Stimulated activated CD4-positive, alpha-beta T cell treated with anti-CD3 and anti-CD28 coated beads, Interleukin-1b, Interleukin-23, amount 100 ng/mL, for 1 hour (primary cell): ENCODE data around the gene PIGX.
"Not testable (repeated sequence)": the region's sequence is repeated elsewhere in the genome, so short reads cannot be mapped to it uniquely, and the experiment has no call there.

ENCODE experiments used
- DNase-seq, 2 donors: peaks; one replicate each; pipeline ENCODE4 v3.0.0-alpha.2; 2020; ENCODE audit warnings: low read depth in 2 of 2

PIGX gene

DNA sequence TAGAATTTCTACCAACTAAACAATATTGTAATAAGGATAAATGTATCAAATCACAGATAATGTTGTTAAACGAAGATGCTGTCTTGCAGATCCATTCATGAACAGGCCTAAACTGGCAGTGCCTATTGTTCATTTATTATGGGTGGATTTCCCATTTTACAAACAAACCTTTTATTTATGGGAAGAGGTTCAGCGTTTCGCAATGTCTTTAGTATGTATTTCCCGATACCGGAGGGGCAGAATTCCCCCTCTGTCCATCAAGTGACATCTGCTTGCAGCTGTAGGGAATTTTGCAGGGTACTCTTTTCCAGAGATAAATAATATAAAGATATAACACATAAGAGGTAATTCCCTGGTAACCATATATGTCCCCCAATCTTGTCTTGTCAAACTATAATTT is 5.8 kb upstream of the PIGX start:
- DNase-seq: no peak

DNA sequence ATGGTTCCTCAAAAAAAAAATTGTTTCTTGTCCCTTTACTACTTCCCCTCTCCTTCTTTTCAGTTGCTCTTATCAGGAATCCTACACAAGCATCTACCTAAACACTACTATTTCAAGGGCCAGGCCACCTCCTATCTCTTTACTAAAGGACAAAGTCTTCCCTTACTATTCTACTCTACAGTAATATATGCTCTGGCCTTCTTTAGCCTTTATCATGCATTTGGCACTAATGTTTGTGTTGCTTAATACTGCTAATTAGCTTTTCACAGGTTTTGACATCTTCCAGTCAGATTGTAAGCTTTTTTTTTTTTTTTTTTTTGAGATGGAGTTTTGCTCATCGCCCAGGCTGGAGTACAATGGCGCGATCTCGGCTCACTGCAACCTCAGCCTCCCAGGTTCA is 5.4 kb upstream of the PIGX start:
- no peak for DNase-seq

DNA sequence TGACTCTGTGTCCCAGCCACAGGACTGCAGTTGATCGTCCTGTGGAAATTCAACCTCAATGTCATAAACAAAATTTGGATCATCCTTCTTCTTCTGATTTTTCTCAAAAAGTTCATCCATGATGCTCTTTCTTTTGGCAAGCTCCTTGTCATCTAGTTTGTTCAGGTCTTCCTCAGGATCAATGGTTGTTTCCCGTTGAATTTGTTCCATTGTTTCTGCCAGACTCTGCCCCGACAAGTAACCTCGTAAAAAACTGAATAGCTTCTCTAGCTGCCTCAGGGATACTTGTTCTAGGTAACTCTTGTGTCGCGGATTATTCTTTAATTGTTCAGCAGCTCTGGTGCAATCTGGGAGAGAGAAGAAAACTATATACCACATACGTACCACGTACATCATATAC is 4.6 kb upstream of the PIGX start:
- no peak for DNase-seq

DNA sequence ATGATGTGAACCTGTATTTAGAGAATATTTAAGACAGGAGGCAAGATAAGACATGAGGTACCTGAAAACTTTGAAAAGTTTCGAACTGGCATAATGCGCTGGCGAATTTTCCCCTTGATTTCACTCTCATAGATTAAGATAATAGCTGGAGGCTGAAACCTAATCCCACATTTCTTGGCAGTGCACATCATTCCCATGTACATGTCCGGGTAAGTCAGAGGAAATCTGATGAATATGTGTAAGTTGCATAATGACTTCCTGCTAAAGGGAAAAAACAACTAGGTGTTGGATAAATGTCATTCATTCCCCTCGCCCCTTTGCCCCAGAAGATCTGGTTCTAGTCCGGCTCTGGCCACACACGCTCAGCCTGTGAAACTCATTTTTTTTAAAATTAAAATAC is 3.7 kb upstream of the PIGX start:
- DNase-seq: no peak

DNA sequence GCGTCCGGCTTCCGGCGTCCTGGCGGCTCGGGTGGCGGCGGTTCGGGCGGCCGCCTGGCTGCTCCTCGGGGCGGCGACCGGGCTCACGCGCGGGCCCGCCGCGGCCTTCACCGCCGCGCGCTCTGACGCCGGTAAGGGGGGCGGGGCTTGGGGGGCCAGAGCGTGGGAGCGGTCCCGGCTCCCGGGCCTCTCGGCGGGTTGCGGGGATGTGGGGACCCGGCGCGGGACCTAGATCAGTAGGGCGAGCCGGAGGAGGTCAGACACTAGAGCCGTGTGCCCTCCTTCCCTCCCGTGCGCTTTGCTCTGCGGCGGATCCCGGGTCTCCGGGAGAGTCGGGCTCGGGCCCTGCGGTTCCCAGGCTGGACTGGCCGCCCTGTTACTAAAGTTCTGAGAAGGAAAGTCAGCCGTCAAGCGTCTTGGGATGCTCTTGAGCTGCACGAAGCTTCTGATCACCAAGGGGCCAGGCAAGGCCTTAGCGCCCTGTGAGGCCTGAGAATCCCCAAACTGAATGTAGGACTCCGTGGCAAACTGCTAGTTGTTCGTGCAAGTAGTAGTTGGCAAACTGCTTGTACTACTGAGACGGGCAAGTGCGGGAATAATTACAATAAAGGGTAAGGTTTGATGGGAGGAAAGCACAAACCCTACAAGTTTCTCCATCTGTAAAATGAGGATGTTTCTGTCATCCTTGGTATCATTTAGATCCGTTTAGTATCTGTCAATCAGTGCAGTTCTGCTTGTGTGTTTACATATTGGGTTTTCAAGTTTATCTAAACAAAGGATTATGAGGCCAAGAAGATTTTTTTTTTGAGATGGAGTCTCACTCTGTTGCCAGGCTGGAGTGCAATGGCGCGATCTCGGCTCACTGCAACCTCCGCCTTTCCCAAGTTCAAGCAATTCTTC is 587 bp downstream of the PIGX start:
- peak; percentile 39 to 53 for DNase-seq

DNA sequence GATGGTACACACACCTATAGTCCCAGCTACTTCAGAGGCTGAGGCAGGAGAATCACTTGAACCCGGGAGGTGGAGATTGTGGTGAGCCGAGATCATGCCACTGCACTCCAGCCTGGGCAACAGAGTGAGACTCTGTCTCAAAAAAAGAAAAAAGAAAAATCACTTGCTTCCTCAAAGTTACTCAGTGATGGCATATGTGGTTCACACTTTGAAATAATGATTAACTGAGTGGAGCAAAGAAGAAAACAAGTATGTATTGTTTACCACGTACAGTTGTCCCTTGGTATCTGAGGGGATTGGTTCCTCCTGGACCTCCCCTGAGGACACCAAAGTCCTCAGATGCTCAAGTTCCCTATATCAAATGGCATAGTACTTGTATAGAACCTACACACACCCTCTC is 5.0 kb downstream of the PIGX start:
- DNase-seq: not testable (repeated sequence)

DNA sequence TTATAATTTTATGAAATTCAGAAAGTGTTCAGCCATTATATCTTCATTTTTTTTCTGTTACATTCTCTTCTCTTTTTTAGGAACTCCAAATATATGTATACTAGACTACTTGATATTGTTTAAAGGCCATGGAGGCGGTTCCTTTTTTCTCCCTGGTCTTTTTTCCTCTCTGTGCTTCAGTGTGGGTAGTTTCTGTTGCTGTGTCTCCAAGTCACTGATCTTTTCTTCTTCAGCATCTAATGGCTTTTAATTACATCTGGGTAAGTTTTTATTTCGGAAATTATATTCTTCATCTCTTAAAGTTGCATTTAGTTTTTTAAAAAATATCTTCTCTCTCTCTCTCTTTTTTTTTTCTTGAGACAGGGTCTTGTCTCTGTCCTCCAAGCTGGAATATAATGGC is 8.9 kb downstream of the PIGX start:
- no peak for DNase-seq

DNA sequence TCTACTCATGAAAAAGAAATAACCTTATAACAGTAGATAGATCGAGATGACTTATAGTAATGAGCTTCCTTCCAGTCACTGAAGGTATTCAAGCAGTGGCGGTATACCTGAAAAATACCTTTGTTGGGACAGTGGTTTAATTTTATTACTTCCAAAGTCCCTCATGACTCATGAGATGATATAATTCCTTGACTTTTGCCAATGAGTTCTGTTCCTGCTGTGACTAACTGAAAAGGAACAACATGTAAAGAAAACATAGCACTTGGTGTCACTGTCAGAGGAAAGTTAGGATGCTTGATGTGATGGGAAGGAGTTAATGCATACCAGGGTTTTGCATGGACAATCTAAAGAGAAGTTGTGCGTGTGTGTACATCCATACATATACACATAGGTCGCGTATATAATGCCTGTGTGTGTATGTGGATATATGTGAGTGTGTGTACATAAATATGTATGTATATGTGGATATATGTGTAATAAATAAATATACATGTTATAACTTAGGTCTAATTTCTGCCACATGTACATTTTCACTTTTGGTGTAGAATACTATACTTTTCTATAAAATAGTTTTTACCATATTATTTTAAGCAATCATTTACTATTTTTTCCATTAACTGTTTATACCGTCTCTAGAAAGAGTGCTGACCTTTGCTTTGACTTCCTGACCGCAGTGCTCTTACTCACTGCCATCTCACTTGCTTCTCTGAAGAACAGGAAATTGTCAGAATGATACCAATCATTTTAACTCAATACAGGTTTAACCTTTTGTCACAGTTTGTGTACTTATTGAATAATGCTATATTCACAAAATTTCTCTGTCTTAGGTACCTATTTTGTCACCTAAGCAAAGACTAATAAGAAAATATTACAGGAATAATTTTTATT is 14.9 kb downstream of the PIGX start:
- no peak for DNase-seq

DNA sequence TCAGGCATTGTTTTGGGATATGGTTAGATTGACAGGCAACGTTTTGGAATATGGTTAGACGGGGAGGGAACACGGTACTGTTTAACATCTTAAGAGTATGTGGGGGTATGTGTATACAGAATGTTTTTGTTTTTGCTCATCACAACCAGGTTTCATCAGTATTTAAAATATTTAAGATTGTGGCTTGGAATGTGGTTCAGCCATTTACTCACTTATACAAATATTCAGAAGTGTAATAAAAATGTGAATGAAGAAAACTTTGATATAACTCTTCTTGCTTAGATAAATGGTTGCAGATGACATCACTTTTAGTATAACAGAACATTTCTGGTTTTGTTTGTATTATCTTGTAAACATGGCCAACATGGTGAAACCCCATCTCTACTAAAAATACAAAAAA is 23.6 kb downstream of the PIGX start:
- DNase-seq: no peak

DNA sequence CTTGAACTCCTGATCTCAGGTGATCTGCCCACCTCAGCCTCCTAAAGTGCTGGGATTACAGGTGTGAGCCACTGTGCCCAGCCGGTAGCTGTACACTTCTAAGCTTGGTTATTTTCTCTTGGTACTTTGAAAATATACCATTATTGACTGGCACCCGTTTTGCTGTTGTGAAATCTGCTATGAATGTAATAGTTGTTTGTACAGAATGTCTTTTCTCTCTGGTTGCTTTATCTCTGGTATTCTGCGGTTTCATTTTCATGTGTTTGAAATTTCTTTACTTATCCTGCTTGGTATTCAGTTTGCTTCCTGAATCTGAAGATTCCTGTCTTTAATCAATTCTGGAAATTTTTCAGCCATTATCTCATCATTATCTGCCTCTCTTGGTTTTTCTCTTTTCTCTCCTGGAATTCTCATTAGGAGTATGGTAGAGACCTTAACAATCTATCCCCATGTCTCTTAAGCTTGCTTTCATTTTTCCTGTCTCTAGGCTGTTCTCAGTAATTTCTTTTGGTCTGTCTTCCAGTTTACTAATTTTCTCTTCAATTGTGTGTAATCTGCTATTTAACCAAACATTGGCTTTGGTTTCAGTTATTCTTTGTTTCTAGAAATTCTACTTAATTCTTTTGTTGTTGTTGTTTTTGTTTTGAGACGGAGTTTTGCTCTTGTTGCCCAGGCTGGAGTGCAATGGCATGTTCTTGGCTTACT is 24.6 kb downstream of the PIGX start:
- DNase-seq: no peak

DNA sequence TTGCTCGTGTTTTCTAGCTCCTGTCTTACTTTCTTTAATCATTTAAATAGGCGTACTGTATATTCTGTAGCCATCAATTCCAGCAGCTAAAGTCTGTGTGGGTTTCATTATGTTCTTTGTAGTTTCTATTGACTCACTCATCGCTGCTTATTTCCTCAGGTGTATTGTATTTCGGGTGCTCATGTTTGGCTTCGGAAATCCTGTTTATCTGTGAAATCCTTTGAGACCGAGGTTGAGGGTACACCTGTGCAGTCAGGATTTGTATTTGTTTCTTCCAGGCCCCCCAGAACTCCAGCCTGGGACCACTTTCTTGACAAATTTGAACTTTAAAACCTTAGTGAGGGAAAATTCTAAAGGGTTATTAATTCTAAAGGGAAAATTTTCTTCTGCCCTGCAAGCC is 25.5 kb downstream of the PIGX start:
- no peak for DNase-seq

DNA sequence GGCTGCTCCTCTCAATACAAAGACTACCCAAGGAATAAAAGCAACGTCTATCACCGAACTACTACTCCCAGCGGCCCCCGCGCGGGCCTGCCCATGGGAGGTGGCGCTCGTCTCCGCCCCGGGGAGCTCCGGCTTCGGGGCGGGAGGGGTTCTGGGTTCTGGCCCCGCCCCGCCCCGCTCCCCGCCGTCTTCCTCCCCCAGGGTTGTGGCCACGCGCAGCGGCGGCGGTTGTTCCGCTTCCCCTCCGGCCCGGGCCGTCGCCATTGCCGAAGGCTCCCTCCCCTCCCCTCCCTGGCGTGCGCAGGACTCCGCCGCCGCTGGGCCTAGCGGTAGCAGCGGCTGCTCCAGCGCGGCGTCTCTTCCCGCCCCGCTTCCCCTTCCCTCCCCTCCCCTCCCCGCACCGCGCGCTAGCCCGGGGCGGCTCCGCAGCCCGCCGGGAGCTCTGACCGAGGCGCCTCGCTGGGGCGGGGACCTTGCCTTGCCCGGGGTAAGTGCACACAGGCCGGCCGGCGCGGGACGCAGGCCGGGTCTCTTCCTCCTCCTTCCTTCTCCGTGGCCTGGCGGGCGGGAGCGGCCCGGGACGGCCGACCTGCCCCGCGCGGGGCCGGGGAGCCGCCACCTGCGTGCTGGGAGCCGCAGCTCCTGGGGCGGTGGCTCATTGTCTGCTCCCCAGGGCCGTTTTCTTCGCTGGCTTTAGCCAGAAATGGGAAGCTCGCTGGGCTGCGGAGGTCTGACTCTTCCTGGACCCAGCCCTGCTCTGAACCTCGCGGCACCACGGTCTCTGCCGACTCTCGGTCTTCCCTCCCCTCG is 27.7 kb downstream of the PIGX start, which contains the start of gene PAK2:
Gene PAK2 (plus strand): TSS at position 187 of the 810 bp plus-strand sequence. CDS start 42,790 bp downstream, outside the sequence.
- peak; percentile 81 to 84 for DNase-seq

DNA sequence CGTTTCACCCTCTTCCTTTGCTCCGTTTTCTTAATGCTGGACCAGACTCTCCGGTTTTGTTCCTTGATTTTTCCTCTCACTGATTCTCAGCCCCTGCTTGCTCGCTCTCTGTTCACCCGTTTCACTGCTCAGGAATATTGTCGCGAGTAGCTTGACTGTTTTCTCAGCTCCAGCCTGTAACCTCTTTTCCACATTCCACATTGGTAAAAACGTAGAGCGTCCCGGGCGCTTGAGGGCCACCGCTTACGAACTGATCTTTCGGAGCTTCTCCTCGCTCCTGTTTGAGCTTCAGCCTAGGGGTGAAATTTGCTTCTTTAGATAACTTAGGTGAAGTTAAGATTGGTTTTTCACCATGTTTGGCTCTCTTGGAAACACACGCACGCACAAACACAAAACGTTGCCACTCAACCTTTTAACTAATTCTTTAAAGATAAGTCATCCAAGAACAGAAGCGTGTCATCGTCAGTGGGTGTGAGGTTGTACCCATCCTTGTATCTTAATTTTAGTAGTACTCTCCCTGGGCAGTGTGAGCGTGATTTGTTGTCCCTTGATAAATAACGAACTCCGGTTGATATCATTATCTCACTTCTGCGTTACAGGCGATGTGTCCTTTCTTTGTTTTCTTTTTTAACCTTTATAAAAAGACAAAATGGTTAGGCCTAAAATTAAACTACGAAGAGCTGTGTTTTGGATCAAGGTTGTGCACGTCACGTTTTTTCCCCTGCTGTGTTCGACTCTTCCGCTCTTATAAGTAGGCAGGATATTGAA is 28.5 kb downstream of the PIGX start:
- no peak for DNase-seq

DNA sequence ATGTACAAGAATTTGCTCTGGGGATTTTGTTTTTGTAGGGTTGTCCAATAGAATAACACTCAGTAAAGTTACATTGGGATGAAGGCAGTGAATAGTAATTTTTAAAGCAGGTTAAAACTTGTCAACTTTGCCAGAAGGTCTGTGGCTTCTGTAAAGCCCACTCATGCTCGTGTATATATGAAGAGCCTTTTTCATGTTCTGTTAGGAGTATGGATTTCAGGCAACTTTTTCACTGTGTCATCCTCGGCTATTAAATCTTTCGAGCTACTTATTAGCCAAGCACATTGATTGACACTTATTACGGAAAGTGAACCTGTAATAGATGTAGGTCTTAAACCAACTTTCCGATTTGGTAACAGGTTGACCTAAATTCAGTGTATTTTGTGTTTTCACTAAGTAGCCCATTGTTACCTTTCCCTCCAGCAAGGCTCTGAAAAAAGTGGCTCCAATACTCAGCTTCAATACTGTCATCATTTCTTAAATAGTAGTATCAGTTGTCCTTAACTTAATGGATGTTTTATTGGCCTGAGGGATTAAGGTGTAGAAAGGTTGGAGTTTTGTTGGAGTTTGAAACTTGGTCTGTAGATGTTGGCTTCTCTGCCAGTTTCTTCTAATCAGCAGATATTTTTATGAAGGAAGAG is 29.2 kb downstream of the PIGX start:
- no peak for DNase-seq

DNA sequence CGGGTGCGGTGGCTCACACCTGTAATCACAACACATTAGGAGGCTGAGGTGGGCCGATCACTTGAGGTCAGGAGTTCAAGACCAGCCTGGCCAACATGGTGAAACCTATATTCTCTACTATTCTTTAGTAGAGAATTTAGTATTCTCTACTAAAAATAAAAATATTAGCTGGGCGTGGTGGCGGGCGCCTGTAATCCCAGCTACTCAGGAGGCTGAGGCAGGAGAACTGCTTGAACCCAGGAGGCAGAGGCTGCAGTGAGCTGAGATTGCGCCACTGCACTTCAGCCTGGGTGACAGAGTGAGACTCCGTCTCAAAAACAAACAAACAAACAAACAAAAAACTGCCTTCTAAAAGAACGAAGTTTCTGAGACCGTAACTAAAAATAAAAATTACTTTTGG is 31.4 kb downstream of the PIGX start:
- DNase-seq: not testable (repeated sequence)

DNA sequence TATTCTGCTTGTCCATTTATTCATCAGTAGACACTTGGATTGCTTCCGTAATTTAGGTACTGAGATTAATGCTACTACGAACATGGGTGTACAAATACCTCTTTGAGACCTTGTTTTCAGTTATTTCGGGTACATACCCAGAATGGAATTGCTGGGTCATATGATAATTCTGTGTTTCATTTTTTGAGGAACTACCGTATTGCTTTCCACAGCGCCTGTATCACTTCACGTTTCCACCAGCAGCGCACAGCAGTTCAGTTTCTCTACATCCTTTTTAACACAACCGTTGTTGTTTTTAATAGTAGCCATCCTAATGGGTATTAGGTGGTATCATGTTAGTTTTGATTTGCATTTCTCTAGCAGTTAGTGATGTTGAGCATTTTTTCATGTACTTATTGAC is 36.9 kb downstream of the PIGX start:
- DNase-seq: no peak

DNA sequence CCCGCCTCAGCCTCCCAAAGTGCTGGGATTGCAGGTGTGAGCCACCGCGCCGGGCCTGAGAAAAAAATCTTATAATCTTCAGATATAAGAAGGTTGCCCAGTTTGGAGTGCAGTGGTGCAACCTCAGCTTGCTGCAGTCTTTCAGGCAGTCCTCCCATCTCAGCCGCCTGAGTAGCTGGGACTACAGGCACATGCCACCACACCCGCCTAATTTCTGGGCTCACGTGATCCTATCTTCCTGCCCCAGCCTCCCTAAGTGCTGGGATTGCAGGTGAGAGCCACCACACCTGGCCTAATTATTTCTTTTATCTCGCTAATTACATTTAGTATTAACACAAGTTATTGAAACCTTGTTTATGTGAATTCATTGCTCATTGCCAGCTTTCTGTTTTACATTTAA is 41.0 kb downstream of the PIGX start:
- DNase-seq: no peak

DNA sequence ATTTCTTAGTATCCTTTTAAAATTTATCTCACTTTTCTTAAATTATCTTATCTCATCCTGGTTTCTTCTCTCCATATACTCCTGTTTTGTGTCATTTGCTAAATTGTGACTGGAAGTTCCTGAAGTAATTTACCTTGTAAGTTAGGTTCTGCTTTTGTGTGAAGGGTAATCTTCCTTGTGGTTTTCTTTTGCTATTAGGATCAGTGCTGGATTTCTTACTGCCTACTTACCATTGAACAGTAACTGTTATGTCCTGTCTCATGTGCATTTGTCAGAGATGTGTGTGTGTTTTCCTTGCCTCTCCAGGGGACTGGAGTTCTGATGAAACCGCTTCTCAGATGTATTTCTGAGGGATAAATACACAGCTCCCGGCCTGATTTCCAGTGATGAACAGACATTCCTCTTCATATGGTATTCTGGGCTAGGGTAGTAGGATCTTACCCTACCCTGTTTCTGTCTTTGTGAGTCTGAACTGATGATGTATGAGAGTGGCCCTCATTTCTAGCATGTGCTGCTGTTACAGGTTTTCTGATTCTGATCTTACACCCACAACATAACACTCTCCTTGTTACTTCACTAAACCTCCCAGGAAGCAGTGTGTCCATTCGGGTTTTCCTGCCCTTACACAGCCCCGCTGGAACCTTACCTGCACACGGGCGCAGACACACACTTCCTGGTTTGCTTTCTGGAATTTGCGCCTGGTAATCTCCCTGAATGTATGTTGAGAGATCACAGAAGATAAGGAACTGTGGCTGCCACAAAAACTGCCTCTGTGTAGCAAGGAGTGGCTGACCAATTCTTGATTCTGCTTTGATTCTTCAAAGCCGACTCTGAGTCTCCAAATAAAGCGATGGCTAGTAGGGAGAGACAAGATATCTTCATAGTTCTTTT is 42.2 kb downstream of the PIGX start:
- no peak for DNase-seq

DNA sequence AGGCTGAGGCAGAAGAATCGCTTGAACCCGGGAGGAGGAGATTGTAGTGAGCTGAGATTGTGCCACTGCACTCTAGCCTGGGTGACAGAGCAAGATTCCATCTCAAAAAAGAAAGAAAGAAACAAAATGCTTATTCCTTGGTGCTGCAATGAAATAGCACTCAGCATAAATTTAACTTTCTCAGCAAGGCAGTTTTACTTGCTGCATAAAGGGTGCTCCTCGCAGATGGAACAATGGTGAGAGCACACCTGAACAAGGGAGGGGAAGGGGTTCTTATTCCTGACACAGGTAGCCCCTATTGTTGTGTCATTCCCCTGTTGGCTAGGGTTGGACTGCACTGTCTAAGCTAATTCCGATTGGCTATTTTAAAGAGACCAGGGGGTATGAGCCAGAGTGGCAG is 44.6 kb downstream of the PIGX start:
- no peak for DNase-seq
